Measurements from ENCODE around the gene CLEC16A. TPM values are rescaled to one million over a fixed set of nuclear protein-coding genes. Genes with fewer than 3 reads are reported as not detected.

CLEC16A gene
- polyA plus RNA-seq, 1 donor: 27.0 TPM

- DNase-seq: no peak
Measured at GRCh38 chr16:11118479-11118878, 174.1 kb downstream of the CLEC16A start.

- no peak for DNase-seq
Measured at GRCh38 chr16:11121083-11121608, 176.8 kb downstream of the CLEC16A start.

GRCh38 chr16:11121914-11122692 is 177.7 kb downstream of the CLEC16A start:
- DNase-seq: no peak

- no peak for DNase-seq
Measured at GRCh38 chr16:11123666-11124065, 179.3 kb downstream of the CLEC16A start.

- no peak for DNase-seq
Measured at GRCh38 chr16:11125936-11126335, 181.6 kb downstream of the CLEC16A start.

GRCh38 chr16:11126399-11127054 is 182.2 kb downstream of the CLEC16A start:
- no peak for DNase-seq

GRCh38 chr16:11127610-11128195 is 183.3 kb downstream of the CLEC16A start:
- no peak for DNase-seq

GRCh38 chr16:11128211-11129141 is 184.1 kb downstream of the CLEC16A start:
- no peak for DNase-seq

- DNase-seq: no peak
Measured at GRCh38 chr16:11129378-11129781, 185.0 kb downstream of the CLEC16A start.

GRCh38 chr16:11130978-11131665 is 186.8 kb downstream of the CLEC16A start:
- DNase-seq: no peak

- no peak for DNase-seq
Measured at GRCh38 chr16:11131706-11132105, 187.3 kb downstream of the CLEC16A start.

GRCh38 chr16:11133344-11133943 is 189.1 kb downstream of the CLEC16A start:
- no peak for DNase-seq

GRCh38 chr16:11134722-11135463 is 190.5 kb downstream of the CLEC16A start:
- no peak for DNase-seq

GRCh38 chr16:11135464-11135973 is 191.2 kb downstream of the CLEC16A start:
- DNase-seq: no peak

GRCh38 chr16:11136600-11136999 is 192.2 kb downstream of the CLEC16A start:
- no peak for DNase-seq

- DNase-seq: no peak
Measured at GRCh38 chr16:11138022-11138768, 193.8 kb downstream of the CLEC16A start.

- DNase-seq: no peak
Measured at GRCh38 chr16:11138769-11139325, 194.5 kb downstream of the CLEC16A start.

GRCh38 chr16:11139326-11140097 is 195.1 kb downstream of the CLEC16A start:
- no peak for DNase-seq
